A204.1 (cell line): ENCODE measurements around the gene CRY1.
"Not testable (repeated sequence)": the region's sequence is repeated elsewhere in the genome, so short reads cannot be mapped to it uniquely, and the experiment has no call there.

Experiments
- FAIRE-seq: peaks from 2 replicates; lab custom pipeline; 2012; peaks lifted over from hg19 to GRCh38; lab: Jason Lieb, UNC

CRY1 gene

DNA sequence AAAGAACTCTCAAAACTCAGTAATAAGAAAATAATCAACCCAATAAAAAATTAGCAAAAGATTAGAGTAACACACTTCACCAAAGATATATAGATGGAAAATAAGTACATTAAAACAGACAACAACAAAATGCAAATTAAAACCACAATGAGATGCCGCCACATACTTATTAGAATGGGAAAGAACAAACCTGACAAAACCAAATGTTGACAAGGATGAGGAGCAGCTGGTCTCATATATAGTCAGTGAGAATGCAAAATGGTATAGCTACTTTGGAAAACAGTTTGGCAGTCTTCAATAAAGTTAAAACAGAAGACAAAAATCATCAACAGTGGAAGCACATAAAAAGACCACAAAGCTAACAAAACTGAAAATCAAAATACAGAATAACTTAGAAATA lies 29.1 kb downstream of the CRY1 start:
- FAIRE-seq: no peak

DNA sequence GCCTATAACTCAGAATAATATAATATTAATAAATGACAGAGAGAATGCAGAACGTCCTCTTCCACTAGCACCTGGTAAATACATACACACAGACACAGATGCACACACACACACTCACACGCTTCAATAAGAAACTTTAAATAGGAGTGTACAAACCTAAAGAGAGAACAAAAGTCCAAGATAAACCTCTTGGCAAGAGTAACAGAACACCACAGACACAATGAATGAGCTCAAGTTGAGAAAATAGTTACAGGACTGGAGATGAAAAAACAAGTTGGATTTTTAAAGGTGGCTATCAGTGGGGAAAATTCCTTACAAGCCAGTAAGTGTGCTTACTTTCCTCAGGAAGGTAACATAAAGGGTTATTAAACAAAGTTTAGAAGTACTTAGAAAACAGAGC lies 35.2 kb downstream of the CRY1 start:
- no peak for FAIRE-seq

DNA sequence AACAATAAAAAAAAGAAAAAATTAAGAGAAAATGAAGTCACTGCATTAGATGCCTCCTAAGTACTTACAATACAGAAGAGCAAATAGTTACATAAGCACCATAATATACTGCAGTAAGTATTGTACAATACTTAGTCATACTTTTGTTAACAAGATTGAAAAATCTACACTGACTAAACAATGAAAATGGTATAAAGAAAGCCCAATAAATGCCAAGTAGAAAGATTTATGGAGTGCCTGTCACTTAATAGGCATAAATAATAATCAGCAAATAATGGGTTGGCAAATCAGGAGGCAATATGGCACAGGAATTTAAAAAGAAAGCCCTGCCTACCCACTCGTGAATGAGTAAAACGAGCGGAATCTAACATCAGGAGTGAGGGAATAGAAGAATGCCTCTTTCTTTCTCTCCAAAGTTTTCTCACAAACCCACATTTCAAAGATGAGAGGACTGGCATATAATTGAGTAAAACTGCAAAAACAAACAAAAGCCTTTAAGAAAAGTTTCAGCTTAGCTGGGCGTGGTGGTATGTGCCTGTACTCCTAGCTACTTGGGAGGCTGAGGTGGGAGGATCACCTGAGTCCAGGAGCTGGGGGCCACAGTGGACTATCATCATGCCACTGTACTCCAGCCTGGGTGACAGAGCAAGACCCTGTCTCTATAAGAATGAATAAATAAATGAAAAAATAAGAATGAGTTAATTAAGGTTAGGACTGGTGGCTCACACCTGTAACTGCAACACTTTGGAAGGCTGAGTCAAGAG lies 36.1 kb downstream of the CRY1 start:
- no peak for FAIRE-seq

DNA sequence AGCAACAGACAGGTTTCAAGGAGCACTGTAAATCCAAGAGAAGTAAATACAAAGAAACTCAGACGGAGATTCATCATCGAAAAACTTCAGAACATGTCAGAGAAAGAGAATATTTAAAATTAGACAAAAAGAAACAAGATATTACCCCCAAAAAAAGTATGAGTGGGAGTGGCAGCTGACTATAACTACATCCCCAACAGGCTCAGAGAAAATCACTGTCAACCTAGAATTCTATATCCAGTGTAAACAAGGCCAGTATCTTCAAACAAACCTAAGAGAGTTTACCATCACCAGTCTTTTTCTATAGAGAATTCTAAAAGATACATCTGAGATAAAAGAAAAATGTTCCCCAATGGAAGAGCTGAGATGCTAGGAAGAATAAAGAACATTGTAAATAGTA lies 39.6 kb downstream of the CRY1 start:
- no peak for FAIRE-seq

DNA sequence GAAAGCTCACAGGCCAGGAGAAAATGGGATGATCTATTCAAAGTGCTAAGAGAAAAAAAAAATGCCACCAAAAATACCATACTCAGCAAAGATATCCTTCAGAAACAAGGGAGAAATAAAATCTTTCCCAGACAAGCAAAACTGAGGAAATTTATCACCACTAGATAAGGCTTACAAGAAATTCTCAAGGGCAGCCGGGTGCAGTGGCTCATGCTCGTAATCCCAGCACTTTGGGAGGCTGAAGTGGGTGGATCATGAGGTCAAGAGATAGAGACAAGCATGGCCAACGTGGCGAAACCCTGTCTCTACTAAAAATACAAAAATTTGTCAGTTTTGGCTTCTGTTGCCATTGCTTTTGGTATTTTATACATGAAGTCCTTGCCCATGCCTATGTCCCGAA lies 48.2 kb downstream of the CRY1 start:
- FAIRE-seq: no peak

DNA sequence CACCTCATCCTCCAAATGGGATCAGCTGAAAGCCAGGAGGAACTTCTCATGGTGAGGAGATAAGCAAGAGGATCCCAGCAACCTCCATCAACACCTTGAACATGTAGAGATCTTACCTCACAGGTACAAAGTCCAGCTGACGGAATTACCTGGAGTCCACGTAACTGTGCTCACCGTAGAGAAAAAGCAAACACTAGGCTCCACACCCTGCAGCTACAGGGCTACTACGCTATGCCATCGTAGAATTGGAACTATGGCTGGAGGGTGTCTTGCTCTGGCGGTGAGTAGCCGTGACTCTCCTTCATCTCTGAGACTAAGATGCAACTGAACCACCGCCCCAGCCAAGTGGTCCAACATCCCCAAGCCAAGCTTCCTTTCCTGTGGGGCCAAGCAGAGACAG lies 50.5 kb downstream of the CRY1 start:
- FAIRE-seq: no peak

DNA sequence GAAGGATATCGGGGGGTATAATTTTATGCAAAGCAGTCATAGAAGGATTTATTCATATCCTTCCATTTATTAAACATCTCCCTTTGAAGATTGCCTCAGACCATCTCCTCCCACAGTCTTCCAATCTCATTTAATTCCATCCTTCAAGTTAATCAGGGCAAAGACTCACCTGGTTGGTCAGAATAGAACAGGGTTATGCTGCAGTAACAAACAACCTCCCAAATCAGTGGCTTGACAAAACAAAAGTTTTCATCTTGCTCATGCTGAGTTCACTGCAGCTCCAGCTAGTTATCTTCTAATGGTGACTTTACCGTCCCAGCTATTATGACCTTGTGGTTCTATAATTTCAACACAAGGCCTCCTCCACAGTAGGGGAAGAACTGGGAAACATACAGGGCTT lies 57.6 kb downstream of the CRY1 start:
- no peak for FAIRE-seq

DNA sequence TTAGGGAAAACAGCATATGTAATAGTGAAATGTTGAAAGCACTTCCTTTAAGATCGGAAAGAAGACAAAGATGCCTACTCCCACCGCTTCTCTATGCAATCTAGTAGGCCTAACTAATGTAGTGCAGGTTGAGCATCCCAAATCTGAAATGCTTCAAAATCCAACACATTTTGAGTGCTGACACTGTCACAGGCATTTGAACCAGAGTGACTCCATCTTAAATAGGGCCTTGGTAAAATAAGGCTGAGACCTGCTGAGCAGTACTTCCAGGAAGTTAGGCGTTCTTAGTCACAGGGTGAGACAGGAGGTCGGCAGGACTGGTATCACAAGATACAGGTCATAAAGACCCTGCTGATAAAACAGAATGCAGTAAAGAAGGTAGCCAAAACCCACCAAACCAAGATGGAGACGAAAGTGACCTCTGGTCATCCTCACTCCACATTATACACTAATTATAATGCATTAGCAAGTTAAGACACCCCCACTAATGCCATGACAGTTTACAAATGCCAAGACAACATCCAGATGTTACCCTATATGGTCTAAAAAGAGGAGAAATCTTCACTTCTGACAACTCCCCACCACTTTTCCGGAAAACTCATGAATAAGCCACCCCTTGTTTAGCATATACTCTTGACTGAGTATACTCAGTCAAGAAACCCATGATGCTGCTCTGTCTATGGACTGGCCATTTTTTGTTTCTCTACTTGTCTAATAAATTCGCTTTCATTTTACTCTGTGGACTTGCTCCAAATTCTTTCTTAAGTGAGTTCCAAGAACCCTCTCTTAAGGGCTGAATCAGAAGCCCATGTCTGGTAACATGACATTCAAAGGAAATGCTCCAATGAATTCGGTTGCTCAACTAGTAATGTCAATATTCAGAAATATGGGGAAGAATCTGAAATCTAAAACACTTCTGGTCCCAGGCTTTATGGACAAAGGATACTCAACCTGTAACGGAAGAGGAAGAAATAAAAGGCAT lies 59.3 kb downstream of the CRY1 start:
- FAIRE-seq: no peak

DNA sequence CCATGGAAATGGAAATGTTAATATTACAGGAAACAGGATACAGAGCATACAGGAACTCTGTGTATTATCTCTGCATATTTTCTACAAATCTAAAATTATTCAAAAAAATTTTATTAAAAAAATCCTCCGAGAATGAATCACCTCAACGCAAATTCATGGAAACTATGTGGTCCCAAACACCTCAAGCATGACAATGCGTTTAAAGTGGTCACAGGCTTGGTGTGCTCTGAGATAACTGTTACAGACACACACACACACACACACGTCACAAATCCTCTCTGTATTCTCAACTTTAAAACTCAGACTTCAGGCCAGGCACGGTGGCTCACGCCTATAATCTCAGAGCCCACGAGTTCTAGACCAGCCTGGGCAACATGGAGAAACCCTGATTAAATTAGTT lies 61.1 kb downstream of the CRY1 start:
- FAIRE-seq: no peak

DNA sequence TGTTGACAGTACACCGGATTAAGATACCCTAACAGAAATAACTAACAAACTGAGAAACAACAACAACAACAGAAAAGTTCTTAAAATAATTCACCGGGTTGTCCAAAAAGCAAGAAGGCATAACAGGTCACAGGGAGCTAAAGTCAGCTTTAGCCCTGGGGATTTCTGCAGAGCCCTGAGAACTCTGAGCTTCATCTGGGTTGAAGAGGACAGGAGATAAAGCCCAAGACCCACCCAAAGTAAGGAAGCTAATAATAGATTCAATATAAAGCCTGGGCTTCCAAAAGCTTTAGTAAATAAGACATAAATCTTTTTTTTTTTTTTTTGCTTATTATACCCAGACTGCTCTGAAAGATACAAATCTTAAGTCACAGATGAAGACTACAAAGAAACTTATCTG lies 62.3 kb downstream of the CRY1 start:
- no peak for FAIRE-seq

DNA sequence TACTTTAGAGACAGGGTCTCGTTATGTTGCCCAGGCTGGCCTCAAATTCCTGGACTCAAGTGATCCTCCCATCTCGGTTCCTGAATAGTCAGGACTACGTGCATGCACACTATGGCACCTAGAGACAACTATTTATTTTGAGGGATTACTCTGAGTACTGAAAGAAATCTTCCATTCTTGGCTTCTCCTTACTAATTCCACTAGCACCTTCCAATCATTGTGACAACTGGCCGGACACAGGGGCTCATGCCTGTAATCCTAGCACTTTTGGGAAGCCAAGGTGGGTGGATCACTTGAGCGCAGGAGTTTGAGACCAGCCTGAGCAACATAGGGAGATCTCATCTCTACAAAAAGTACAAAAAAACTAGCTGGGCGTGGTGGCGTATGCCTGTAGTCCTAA lies 64.3 kb downstream of the CRY1 start:
- FAIRE-seq: no peak

DNA sequence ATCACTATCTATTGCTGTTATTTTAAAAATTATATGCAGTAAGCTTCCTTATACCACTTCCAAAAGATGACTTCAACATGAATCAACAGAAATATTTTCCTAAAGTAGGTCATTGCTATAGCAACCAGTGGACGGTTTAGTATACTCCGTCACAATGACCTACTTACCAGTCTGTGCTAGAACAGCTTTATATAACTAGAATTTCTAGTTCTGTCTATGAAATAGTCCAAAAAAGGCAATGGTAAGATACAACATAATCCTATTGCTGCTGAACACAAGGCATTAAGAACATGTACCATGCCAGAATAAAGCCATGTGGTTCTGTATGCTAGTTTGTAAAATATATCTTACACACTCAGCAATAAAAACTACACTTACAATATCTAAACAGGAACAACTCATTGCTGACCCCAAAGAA lies 65.7 kb downstream of the CRY1 start:
- peak; percentile 39 for FAIRE-seq

DNA sequence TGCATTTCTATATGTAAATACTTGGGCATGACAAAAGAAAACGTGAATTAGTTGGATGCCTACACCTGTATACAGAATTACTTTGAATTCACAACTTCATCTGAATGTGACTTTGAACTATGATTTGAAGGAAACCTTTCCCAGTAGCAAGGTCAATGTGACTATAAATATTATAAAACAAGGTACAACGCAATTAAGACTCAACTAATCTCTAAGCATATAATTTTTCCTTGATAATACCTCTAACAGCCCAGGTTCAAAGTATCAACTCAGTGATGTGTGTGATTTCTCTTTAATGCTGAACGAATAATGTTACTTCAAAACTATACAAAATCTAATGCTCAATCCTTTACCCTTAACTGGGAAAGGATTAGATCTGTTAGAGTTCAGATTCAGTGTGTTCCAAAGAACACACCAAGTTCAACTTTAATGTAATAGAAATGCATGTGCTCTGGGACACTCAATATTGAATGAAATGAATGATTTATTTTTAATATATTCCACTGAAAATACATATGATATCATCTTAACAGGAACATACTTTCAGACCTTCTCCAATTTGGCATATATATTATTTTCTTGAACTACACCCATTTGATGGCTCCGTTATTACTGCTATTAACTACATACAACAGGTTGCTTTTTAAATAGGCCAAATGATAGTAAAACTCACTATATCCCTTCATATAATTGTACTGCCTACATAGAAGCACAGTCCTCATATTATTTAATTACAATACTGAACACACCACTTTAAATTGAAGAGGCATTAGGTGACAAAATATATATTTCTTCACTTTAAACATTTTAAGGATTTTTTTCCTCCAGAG lies 66.3 kb downstream of the CRY1 start:
- no peak for FAIRE-seq

DNA sequence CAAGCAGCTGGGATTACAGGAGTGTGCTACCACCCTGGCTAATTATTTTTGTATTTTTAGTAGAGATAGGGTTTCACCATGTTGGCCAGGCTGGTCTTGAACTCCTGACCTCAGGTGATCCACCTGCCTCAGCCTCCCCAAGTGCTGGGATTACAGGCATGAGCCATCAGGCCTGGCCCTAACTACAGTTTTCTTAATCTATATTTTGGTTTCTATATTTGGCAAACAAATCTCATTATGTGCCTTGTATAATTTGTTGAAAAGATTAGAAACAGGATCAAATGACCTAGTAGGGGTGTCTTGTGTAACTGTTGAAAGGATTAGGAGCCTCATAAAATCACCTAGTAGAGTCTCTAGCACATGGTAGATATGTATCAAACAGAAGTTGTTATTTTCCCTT lies 67.0 kb downstream of the CRY1 start:
- not testable (repeated sequence) for FAIRE-seq

DNA sequence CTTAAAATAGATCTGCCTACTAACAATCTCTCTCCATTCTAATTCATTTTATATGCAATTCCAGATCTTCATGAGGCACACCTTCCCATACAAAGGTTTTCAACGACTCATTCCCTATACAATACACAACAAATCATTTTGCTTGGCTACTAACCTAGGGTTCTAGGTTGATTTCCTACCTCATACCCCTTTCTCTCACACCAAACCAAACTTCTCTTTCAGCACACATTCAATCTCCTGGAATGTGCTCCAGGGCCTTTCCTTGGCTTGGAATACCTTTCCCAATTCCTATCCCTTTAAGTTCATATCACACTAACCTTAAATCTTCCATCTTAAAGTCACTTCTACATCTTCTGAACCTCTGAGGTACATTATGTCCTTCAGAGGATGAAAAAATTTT lies 67.7 kb downstream of the CRY1 start:
- FAIRE-seq: no peak

DNA sequence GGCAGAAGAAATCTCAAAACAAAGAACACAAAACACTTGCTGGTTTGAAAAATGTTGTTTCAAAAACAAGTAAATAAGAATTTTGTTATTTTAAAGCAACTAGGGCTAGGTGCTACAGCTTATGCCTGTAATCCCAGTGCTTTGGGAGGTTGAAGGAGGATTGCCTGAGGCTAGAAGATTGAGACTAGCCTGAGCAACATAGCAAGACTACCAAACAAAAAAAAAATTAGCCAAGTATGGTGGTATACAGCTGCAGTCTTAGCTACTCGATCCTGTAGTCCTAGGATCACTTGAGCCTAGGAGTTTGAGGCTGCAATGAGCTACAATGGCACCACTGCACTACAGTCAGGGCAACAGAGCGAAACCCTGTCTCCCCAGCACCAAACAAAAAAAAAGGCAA lies 73.8 kb downstream of the CRY1 start:
- no peak for FAIRE-seq

DNA sequence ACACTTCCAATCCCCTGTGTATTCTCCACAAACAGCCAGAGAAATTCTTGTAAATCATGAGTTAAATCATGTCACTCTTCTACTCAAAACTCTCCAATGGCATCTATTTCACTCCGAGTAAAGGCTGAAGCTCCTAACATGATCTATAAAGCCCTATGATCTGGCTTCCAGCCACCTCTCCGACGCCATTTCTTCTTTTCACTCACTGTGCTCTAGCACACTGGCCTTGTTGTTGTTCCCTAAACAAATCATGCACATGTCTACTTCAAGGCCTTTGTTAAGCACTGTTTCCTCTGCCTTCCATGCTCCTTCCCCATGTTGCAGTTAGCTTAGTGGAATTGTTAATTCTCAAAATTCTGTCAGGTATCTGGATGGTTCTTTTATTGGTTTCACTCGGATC lies 76.3 kb downstream of the CRY1 start:
- no peak for FAIRE-seq

DNA sequence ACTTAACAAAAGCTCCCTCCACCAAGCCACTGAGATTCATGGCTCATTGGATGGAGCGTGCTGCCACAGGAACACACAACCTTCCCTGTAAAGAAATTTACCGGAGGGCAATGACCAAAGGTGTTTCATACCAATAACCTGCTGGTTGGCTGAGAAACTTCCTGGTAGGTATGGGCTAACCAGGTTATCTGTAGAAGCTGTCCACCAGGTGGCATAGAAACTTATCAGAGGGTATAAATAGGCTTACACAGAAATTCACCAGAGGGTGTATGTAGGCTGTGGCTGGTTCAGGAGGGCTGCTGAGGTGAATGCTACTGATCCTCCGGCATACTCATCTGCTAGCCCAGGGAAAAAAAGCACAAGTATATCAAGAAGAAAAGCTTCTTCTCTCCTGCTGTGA lies 79.3 kb downstream of the CRY1 start:
- no peak for FAIRE-seq

DNA sequence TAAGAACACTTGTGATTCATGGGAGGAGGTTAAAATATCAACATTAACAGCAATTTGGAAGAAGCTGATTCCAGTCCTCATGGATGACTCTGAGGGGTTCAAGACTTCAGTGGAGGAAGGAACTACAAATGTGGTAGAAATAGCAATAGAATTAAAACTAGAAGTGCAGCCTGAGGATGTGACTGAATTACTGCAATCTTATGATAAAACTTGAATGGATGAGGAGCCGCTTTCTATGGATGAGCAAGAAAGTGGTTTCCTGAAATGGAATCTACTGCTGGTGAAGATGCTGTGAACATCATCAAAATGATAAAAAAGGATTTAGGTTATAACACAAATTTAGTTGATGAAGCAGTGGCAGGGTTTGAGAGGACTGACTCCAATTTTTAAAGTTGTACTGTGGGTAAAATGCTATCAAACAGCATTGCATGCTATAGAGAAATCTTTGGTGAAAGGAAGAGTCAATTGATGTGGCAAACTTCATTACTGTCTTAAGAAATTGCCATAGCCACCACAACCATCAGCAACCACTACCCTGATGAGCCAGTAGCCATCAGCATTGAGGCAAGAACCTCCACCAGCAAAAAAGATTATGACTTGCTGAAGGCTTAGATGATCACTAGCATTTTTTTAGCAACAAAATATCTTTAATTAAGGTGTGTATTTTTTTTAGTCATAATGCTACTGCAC lies 80.5 kb downstream of the CRY1 start:
- no peak for FAIRE-seq

DNA sequence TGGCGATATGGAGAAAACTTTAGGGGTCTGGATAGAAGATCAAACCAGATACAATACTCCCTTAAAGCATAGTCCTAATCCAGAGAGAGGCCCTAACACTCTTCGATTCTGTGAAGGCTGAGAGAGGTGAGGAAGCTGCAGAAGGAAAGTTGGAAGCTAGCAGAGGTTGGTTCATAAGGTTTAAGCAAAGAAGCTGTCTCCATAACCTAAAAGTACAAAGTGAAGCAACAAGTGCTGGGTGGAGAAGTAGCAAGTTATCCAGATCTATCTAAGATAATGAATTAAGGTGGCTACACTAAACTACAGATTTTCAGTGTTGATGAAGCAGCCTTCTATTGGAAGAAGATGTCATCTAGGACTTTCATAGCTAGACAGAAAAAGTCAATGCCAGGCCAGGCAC lies 81.8 kb downstream of the CRY1 start:
- no peak for FAIRE-seq

DNA sequence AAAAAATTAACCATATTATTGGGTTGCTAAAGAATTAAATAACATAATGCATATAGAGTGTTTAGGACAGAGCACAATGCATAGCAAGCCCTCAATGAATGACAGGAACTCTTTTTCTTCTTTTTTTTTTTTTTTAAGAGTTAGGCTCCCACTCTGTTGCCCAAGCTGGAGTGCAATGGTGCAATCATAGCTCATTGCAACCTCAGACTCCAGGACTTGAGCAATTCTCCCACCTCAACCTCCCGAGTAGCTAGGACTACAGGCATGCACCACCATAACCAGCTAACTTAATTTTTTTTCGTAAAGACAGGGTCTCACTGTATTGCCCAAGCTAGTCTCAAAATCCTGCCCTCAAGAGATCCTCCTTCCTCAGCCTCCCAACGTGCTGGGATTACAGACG lies 85.9 kb downstream of the CRY1 start:
- FAIRE-seq: no peak

DNA sequence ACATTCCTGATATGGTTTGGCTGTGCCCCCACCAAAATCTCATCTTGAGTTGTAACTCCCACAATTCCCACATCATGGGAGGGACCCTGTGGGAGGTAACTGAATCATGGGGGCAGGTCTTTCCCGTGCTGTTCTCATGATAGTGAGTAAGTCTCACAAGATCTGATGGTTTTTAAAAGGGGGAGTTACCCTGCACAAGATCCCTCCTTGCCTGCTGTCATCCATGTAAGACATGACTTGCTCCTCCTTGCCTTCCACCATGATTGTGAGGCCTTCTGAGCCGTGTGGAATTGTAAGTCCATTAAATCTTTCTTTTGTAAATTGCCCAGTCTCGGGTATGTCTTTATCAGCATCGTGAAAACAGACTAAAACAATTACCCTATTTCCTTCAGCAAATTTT lies 90.7 kb downstream of the CRY1 start:
- FAIRE-seq: not testable (repeated sequence)
